ENCODE measurements around the gene CADM2.

CADM2 gene

GRCh38 chr3:85208650-85209049, 249.9 kb downstream of the CADM2 start:
- DNase-seq, result no peak

GRCh38 chr3:85210540-85210939, 251.8 kb downstream of the CADM2 start:
- no peak for DNase-seq

GRCh38 chr3:85228966-85229365, 270.2 kb downstream of the CADM2 start:
- no peak for DNase-seq

- no peak for DNase-seq
Observed at GRCh38 chr3:85244091-85244490, 285.3 kb downstream of the CADM2 start.

DNA sequence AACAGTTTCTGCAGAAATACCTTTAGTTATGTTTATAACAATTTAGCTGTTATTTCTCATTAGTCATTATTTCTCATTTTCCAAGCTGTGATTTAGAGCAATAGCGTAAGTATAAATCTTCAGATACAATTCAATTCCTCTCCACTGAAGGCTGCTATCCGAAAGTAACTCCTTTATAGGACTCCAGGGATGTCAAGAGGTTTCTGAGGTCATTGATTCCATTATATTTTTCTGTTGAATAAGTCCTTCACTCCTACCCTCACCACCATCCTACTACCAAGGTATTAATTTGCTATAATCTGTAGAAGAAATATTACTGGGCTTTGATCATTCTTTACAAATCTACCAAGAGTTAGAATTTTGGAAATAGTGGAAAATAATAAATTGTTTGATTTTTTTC, 285.7 kb downstream of the CADM2 start:
- DNase-seq, result no peak

- DNase-seq, result no peak
Observed at GRCh38 chr3:85251766-85252165, 293.0 kb downstream of the CADM2 start.

- DNase-seq, result no peak
Observed at GRCh38 chr3:85252686-85253085, 293.9 kb downstream of the CADM2 start.

DNA sequence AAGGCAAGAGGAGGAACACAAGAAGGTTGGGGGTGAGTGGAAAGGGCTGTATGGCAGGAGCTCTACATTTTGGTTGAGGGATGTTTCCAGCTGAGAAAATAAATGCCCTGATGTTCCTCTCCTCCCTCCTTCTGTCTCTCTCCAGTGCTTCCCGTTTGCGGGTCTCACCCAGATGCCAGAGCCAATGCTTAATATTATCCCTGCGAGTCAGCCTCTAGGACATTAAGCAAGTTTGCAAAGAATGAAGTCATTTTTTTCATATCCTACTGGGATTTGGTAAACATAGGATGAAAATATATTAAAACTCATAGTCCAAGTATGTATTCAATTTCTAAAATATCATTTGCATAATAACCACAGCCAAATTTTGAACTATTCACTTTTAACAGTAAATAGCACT, 295.9 kb downstream of the CADM2 start:
- no peak for DNase-seq

- DNase-seq, result no peak
Observed at GRCh38 chr3:85255949-85256348, 297.2 kb downstream of the CADM2 start.

- DNase-seq, result peak; percentile 9
Observed at GRCh38 chr3:85258326-85258725, 299.5 kb downstream of the CADM2 start.

DNA sequence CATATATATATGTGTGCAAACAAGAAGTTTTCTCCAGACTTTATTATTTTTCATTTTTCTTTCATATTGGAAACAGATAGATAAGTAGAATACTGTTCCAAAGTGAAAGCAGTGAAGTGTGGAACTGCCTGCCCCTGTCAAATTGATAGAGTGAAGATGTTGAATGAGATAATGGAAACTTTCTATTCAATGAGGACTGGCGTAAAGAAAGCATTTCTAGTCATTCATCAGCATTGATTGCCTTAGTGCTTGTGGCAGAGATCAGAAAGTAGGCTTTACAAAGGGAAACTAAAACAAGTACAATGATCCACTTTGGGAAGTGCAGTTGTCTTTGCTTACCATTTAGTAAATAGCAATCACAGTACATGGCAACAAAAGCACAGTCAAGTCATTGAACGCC, 300.0 kb downstream of the CADM2 start:
- DNase-seq, result no peak

DNA sequence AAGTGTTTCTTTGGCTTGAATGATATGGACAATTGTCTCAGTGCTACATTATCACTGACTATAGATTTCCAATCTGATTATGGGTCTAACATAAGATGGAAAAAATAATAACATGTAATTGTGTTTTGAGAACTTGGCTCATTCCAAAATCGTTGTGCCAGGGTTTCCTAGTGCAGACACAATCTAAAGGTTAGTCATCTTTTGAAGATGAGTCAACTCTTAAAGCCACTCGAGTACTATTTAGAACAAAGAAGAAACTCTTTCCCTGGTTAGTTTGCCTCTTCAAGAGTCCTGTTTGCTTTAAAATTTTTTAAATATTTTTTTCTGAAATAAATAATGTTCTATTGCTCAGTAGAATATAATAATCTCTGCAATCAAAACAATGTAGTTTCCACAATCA, 301.0 kb downstream of the CADM2 start:
- no peak for DNase-seq

DNA sequence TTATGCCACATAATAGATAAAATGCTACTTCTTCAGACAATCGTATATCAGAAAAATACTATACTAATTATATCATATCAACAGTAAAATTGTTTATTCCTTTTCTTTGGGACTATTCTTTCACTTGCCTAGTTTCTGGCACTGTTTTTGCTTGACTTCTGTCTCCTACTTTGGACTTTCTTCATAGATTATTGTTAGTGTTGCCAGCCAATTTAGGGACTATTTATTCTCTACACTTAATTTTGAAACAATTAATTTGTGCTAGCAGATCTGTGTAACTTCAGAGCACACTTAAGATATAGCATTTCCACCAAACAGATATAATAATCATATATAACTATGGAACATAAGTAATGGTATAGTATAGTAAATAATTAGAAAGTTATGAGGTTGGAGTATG, 305.6 kb downstream of the CADM2 start:
- no peak for DNase-seq

DNA sequence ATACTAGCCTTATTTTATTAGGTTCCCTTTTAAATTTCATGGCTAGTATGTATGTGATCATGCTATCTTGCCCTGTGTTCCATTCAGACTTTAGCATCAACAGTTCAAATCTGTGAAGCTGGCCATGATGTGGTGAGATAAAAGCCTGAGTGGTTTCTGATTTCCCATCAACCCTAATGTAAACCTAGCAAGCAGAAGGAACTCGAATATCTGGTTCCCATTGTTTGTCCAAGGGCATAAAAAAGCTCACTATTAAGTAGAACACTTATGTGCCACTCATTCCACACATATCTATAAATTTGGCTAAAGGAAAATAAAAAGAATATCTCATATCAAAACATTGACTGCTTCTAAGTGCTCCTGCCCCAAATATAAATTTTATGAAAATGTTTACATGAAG, 311.7 kb downstream of the CADM2 start:
- no peak for DNase-seq

DNA sequence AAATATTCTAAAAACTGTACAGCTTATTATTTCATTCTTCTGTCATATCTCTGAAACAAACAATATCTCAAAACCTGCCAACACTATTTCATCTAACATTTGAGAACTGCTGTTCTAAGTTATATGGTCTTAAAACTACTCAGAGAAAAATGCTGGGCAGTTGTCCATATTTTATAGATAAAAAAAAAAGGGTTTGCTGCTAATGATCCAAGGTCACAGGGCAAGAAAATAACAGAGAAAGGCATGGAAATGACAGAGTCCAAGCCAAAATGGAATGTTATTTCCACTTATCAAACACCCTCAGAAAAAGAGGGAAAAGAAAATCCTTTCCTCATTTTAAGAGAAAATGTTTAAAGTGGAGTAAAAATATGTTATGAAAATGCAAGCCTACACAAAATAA, 313.1 kb downstream of the CADM2 start:
- DNase-seq, result no peak

- no peak for DNase-seq
Observed at GRCh38 chr3:85288257-85288656, 329.5 kb downstream of the CADM2 start.

DNA sequence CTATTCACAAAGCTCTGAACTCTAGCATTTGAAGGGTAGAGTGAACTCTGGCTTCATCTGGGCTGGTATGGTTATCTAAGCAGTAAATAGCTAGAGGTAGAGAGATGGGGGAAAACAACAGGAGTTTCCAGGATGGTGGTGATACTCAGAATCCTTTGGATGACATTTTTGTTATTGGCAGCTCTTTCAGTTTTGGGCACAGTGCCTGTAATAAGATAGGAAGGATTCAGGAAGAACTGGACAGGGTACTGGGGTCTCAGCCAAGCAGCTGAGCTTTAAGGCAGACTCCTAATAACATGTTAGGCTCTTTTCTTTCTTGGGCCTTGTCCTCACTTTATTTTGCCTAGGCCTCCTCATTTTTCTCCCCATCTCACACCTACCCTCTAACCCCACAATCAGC, 338.5 kb downstream of the CADM2 start:
- DNase-seq, result no peak

GRCh38 chr3:85298032-85298431, 339.2 kb downstream of the CADM2 start:
- no peak for DNase-seq

DNA sequence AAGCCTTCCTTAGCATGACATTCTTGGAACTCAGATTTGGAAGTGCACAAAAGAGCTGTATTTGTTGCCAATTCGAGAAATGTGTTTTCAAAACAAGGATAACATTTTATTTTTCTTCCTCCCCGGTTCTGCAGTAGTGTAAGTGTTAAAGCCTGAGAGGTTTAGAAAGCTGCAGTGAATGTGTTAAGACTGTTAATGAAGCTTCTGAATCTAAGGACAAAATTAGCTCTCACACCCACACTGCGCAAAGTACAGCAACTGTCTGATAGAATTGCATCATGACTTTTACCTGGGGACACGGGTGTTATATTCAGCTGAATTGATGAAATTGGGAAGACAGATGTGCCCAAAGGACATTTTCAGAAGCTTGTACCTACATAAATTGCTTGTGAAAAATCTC, 344.4 kb downstream of the CADM2 start:
- DNase-seq, result no peak

- no peak for DNase-seq
Observed at GRCh38 chr3:85304360-85304964, 345.7 kb downstream of the CADM2 start.

- DNase-seq, result no peak
Observed at GRCh38 chr3:85312331-85312730, 353.5 kb downstream of the CADM2 start.

- DNase-seq, result no peak
Observed at GRCh38 chr3:85313380-85313779, 354.6 kb downstream of the CADM2 start.

DNA sequence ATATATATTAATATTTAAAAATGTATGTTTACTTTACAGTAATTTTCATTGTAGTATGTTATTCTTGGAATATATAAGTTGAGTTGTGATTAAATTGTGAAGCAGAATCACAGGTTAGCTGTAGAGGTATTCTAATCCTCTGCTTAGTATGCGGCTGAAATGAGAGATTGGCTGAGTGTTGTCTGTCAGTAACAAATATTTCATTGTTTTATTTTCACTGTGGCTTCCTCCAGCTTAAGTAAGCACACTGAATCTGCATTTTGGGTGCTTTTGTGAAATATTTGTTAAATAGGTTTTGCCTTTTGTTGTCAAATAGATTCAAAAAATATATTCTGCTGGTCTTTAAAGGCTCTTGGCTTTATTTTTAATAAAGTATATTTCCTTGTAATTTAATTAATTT, 357.5 kb downstream of the CADM2 start:
- DNase-seq, result no peak

DNA sequence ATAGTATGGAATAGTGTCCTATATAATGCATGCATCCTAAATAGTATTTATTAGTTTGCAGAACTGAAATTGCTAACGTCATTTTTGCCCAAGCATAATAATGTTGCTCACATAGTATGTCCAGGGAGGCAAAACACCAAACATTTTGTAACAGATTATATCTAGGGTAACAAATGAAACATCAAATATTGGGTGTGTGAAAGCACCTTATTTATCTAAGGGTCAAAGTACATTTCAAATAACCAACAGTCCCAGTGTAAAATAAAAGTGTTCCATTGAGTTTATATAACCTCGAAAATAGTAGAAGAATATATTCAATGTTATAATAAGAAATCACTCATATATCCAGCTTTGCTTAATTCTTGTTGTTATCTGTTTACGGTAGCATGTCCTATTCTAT, 363.1 kb downstream of the CADM2 start:
- no peak for DNase-seq

- no peak for DNase-seq
Observed at GRCh38 chr3:85330071-85330470, 371.3 kb downstream of the CADM2 start.

GRCh38 chr3:85337895-85338294, 379.1 kb downstream of the CADM2 start:
- DNase-seq, result no peak
